Measurements from ENCODE around the gene DRD2.
A peak's percentile ranks its signal among the peaks of the same experiment; 100 is the strongest.
"Not testable (repeated sequence)": the region's sequence is repeated elsewhere in the genome, so short reads cannot be mapped to it uniquely, and the experiment has no call there.

Gene DRD2

GRCh38 chr11:113475160-113475761 is at the start of gene DRD2:
Gene DRD2, minus strand, starts transcription at chr11:113475398. Its CDS starts 50,747 bp downstream, at chr11:113424651.
- peak within 1 kb of the TSS; percentile 41 for H3K4me3 ChIP-seq (ENCODE audit: low read depth, low read length)

- H3K4me3 ChIP-seq (ENCODE audit: low read depth, low read length) = not testable (repeated sequence)
Observed at GRCh38 chr11:113523906-113524305, 48.7 kb upstream of the DRD2 start.

GRCh38 chr11:113521737-113522517 is 46.7 kb upstream of the DRD2 start:
- no peak overlapping the region for H3K4me3 ChIP-seq (ENCODE audit: low read depth, low read length)

GRCh38 chr11:113519989-113520613 is 44.9 kb upstream of the DRD2 start:
- no peak overlapping the region for H3K4me3 ChIP-seq (ENCODE audit: low read depth, low read length)

- no peak overlapping the region for H3K4me3 ChIP-seq (ENCODE audit: low read depth, low read length)
Observed at GRCh38 chr11:113518716-113519495, 43.7 kb upstream of the DRD2 start.

DNA sequence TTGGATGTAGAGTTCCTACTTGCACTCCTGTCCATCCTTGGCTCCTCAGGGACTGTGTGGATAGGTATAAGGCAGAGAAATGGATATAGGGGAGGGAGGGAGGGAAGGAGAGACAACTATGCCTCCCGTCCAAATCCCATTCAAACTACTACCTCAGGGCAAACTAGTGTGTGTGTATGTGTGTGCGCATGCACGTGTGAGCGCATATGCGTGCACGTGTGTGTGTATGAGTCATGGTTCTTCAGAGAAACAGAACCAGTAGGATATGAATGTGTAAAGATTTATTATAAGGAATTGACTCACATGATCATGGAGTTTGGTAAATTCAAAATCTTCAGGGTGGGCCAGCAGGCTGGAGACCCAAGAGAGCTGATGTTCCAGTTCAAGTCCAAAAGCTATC is 42.2 kb upstream of the DRD2 start:
- H3K4me3 ChIP-seq (ENCODE audit: low read depth, low read length) = no peak overlapping the region

GRCh38 chr11:113514856-113515255 is 39.7 kb upstream of the DRD2 start:
- H3K4me3 ChIP-seq (ENCODE audit: low read depth, low read length) = no peak overlapping the region

GRCh38 chr11:113507341-113507740 is 32.1 kb upstream of the DRD2 start:
- H3K4me3 ChIP-seq (ENCODE audit: low read depth, low read length) = no peak overlapping the region

DNA sequence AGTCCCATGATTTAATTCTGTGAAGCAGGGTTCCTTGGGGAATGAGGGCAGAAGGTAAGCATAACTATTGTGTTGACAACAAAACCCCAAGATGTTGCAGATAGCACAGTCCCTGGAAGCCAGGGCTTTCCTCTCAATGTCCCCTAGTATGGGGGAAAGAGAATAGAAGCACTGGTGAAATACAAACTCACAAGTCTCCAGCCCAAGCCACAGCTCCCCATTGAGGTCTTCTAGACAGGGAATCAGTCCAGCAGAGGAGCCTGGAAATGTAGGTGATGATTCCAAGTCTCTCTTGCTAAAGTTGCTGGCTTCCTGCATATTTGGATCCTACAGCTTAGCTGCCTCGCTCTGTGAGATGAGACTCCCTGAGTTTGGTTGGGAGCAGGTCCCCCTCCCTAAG is 31.7 kb upstream of the DRD2 start:
- H3K4me3 ChIP-seq (ENCODE audit: low read depth, low read length) = no peak overlapping the region

GRCh38 chr11:113506461-113506860 is 31.3 kb upstream of the DRD2 start:
- H3K4me3 ChIP-seq (ENCODE audit: low read depth, low read length) = no peak overlapping the region

DNA sequence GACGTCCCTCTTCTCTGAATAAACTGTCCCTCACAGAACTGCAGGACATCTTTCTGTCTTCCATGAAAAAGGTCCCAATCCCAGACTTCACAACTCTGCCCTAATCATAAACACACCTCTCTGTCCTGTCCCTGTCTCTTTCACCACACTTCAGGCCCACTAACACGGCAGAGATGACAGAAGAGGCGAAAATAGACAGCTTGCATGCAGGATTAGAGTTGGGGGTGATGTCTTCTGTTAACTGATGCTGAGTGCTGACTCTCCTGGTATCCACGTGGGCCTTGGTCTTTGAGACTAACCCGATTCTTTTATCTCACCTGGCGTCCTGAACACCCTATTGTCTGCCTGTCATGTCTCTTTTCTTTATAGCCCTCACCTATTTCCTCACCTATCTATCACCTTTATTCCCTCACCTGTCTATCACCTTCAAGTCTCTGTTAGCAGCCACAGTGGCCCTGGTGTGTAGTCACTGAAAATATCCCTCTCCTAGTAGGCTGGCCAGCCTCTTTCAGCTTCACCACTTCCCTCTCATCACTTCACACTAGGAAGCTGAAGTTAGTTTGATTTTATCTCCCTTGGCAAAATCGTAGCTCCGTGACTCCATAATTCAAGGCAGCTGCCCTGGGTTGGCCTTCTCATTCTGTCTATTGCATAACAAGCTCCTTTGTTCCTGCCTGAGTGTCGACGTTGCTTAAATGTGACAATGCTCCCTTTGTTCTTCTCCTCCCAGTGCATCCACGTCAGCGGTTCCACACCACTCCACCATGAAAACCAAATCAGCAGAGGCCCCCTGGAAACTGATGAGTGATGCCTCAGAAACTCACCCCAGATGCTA is 30.6 kb upstream of the DRD2 start:
- no peak overlapping the region for H3K4me3 ChIP-seq (ENCODE audit: low read depth, low read length)

- H3K4me3 ChIP-seq (ENCODE audit: low read depth, low read length) = no peak overlapping the region
Observed at GRCh38 chr11:113505046-113505445, 29.8 kb upstream of the DRD2 start.

GRCh38 chr11:113504586-113504985 is 29.4 kb upstream of the DRD2 start:
- no peak overlapping the region for H3K4me3 ChIP-seq (ENCODE audit: low read depth, low read length)

DNA sequence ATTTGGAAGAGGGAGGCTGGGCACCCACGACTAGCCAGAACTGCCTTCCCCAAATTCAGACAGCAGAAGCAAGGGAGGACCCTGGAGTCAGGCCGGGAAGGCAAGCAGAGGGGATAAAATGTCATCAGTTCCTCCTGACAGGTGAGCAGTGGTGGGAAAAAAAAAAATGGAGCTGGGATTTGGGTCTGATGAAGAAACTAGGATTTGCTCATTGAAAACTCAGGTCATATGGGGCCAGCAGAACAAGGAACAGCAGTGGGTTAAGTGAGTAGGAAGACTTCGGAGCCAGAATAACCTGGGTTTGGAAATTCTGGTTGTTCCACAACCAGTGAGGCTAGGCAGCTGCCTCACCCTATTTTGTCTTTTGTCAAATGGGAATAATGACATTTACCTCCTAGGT is 28.9 kb upstream of the DRD2 start:
- no peak overlapping the region for H3K4me3 ChIP-seq (ENCODE audit: low read depth, low read length)

- H3K4me3 ChIP-seq (ENCODE audit: low read depth, low read length) = no peak overlapping the region
Observed at GRCh38 chr11:113497066-113497910, 22.1 kb upstream of the DRD2 start.

- H3K4me3 ChIP-seq (ENCODE audit: low read depth, low read length) = no peak overlapping the region
Observed at GRCh38 chr11:113496026-113496651, 20.9 kb upstream of the DRD2 start.

GRCh38 chr11:113494021-113494420 is 18.8 kb upstream of the DRD2 start:
- no peak overlapping the region for H3K4me3 ChIP-seq (ENCODE audit: low read depth, low read length)

DNA sequence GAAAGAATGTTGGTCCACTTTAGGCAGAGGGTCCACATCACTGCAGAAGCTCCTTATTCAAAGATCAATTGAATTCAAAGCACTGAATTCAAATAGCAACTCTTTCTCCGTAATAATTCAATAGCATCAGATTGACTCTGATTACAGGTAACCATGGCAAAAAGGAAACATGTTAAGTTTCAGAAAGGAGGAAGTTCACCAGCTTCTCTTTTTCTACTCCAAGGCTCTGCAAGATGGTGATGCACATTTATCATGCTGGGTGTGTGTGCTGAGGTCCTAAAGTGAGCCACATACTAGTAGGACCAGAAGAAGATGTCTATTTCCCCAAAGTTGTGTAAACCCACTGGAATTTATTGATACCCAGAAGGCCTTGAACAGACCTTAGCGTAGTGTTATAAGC is 18.0 kb upstream of the DRD2 start:
- H3K4me3 ChIP-seq (ENCODE audit: low read depth, low read length) = no peak overlapping the region

DNA sequence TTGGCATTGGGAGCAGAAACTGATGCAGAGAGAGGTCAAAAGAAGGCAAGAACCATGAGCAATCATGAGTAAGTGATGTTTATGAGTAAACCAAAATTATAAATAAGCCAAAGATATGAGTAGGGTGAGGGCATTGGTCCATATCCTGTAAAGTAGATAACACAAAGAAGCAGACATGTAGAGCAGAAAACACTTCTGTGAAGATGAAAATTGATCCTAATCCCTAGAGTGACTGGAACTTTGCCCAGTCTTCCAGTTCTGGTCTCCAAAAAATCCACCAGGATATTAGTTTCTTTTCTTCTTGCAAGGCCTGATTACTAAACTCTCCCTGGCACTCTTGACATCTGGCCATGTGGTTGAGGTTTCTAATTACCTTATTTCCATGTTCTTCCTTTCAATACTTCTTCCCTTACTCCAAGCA is 13.7 kb upstream of the DRD2 start:
- H3K4me3 ChIP-seq (ENCODE audit: low read depth, low read length) = no peak overlapping the region

All from iPS-11a (cell line).